ENCODE measurements around the gene ZNF134. TPM values are rescaled to one million over a fixed set of nuclear protein-coding genes. Genes with fewer than 3 reads are reported as not detected.

The ZNF134 gene
- polyA plus RNA-seq (ENCODE audit: insufficient read length): 11.5 TPM

DNA sequence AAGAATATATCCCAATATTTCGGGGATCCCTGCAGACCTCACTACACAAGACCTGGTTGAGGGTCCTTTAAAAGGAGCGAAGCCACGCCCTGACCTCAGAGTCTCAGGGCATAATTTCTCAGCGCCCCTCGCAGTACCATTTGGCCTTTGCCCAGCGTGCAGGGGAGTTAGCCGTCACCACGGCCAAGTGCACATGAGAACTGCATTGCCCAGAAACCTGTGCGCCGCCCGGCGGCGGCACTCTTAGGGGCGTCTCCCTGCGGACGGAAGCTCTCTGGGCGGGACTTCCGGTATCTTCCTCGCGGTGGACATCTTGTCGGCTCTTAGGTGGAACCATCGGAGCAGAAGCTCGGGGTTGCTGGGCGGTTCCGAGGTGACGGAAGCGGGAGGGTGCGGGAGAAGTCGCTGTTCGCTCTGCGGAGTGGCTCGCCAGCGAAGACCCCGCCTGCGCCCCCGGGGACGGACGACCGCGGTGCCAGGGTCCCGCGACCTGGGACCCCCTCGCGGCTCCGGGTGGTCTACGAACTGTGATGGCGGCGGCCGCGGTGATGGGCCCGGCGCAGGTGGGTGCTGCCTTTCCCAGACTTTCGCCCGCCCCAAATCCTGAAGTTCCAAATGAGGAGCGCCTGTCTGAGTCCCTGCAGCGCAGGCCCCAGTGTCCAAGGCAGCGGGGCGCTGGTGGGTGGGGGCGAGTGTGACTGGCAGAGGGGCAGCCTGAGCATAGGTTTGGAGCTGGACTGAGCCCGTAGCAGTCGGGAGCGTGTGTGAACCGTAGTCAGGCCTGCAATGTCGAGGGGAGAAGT lies at the start of gene ZNF134:
ZNF134 (plus strand) TSS at position 302 of the 803 bp plus-strand sequence. CDS start 5,227 bp downstream, outside the sequence.
- peak; percentile 93 for DNase-seq

DNA sequence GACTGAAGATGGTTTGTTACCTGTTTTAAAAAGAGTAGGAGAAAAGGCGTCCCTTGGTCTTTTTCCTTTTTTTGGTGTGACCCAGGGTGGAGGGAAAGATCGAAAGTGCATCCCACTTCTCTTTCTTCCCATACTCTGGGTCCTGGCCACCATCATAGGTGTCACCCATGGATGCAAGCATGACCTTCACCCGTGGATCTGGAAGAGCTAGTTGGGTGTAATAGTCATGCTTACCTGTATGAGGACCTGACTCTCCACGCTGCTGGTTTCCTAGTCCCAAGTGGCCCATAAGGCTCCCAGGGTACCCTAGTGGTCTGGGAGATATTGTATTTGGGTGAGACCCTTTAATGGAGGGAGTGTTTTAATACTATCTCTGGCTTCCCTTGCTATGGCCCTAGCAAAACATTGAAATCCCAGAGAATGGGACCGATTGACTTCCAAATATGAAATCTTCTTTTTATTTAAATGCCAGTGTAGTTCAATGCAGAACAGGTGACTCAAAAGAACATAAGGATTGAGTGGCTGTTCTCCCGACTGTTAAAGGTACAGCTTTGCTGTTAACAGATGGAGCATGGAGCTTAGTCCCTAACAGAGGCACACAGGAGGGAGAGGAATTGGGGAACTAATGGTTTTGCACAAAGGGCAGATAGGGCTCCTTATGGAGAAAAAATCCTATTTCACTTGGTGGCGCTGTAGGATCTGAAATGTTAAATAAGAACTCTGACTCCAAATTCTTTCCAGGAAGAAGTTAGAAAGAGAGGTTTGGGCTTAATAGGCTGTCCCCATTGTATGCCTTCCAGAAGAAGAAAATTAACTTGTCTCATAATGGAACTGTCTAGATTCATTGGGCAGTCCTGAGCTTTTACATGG lies 47.4 kb upstream of the ZNF134 start:
- no peak for DNase-seq

- no peak for DNase-seq
These were observed 43.3 kb upstream of the ZNF134 start for GRCh38 chr19:57570707-57571106.

GRCh38 chr19:57572415-57572947 lies 41.6 kb upstream of the ZNF134 start:
- no peak for DNase-seq

GRCh38 chr19:57576661-57577060 lies 37.4 kb upstream of the ZNF134 start:
- DNase-seq: no peak

GRCh38 chr19:57578487-57579205 lies 35.4 kb upstream of the ZNF134 start, which contains the start of gene ZNF416:
Gene ZNF416, minus strand, starts transcription at chr19:57578911. Its CDS starts 207 bp downstream, at chr19:57578704.
- peak; percentile 98 for DNase-seq

DNA sequence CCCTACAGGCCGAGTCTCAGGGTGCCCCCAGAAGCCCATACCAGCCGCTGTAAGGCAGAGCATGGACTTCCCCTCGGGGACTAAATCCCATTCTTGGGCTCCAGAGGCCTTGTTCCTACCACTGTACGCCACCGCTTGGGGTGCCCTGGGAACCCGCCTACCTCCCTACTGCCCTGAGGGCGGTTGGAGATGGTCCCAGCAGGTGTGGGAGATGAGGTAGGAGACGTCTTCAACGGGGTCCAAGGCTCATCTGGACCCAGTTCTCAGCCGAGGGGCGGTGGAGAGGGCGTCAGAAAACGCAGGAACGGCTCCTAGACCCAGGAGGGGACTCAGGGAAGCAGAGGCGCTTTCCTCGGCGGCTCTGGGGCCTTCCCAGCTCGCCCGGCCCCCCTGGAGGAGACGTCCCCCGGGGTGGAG lies 30.9 kb upstream of the ZNF134 start:
- no peak for DNase-seq

DNA sequence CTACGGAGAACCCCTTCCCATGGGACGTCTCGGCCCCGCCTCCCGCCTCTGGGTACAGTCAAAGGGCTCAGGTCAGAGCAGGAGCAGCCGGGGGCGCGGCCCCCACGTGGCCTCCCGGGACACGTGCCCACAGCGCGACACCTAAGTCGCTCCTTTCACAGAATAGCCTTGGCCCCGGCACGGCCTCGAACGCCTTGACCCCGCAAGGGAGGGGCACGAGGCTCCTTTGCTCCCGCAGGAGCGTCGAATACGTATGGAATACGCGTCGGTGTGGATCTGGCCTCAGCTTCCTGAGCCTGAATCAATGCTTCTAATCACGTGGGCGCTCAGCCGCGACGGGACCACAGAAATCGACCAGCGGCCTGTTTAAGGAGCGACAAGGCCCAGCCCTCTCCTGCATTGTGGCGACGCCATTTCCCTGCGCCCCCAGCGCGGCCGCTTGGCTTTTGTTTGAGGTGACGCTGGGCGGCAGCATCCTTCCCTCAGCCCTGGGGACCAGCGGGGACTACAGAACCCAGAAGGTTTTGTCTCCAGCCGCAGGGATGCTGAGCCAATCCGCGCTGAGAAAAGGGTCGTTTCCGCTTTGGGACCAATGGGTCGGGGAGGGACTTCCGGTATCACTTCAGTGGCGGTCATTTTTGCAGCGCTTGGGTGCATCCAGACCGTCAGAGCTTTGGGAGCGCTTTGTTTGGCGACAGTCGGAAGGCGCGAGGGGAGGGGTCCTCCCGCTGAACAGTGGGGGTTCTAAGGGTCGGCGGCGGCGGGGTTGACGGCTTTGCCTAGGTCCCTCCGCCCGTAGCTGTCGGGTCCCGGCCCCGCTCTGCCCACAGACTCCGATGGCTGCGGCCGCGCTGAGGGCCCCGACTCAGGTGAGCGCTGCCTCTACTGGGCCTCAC lies 30.3 kb upstream of the ZNF134 start, which contains the start of gene ZIK1:
ZIK1 (plus strand) TSS at position 625 of the 896 bp plus-strand sequence; CDS start at position 837, 212 bp downstream.
- DNase-seq: peak; percentile 92

GRCh38 chr19:57587529-57587928 lies 26.5 kb upstream of the ZNF134 start:
- no peak for DNase-seq

DNA sequence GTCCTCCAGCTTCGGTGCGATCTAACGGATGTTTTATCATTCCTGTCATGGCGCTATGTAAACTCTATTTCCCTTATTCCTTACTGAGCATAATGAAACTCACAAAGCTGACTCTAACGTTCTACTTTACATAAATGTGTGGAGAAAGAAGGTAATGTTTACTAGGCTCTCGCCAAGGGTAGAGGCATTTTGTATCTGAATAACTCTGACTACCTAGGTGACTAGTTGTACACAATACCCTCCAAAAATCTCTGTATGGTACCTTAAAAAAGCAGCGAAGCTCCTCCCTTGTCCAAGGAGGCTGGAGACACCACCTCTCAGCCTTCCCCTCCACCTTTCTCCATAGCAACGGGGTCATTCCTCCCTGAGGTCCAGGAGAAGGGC lies 14.7 kb upstream of the ZNF134 start:
- no peak for DNase-seq

DNA sequence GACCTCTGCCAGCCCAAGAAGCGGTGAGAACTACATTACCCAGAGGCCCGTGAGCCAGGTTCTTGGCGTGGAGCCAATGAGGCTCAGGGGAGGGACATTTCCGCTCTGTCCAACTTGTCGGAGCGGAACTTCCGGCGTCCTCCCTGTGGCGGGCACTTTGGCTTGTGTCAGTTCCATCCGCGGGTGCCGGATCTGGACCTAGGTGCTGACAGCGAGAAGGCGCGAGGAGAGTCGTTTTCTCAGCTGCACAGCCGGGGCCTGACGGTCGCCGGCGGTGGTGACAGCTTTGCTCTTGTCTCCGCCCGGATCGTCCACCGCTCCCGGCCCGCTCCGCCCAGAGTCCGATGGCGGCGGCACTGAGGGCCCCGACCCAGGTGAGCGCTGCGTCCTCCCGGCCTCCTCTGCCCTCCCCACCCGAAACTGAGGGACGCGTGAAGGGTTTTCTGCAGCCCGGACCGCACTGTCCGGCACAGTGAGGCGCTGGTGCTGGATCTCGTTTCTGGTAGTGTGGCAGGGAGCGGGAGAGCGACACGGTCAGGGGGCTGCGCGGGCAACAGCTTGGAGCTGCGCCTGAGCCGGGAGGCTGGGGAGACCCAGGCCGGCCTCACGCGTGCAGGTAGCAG lies 14.2 kb upstream of the ZNF134 start, which contains the start of gene ZNF530:
ZNF530 (plus strand) TSS at position 125 of the 623 bp plus-strand sequence. CDS start 4,461 bp downstream, outside the sequence.
- peak; percentile 93 for DNase-seq

GRCh38 chr19:57606931-57607330 lies 7.1 kb upstream of the ZNF134 start:
- DNase-seq: no peak

GRCh38 chr19:57611113-57611512 lies 2.9 kb upstream of the ZNF134 start:
- no peak for DNase-seq

DNA sequence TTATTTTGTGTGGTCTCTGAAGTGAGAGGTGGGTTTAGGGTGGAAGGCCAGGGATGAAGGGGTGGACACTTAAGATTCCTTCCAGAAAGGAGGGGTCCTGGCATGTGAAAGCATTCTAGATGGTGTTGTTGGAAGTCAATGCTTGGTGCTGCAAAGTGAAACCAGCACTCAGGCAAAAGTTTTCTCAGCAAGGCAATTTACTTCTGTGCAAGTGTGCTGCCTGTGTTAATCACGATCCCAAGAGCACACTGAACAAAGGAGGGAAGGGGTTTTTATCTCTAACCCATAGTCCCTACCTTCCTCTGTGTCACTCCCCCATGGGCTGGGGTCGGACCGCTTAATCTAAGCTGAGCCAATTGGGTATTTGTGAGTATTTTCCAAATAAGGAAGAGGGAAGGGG lies 1.3 kb downstream of the ZNF134 start:
- no peak for DNase-seq

GRCh38 chr19:57620673-57621348 lies 6.8 kb downstream of the ZNF134 start:
- DNase-seq: no peak

GRCh38 chr19:57623091-57623490 lies 9.0 kb downstream of the ZNF134 start:
- no peak for DNase-seq

DNA sequence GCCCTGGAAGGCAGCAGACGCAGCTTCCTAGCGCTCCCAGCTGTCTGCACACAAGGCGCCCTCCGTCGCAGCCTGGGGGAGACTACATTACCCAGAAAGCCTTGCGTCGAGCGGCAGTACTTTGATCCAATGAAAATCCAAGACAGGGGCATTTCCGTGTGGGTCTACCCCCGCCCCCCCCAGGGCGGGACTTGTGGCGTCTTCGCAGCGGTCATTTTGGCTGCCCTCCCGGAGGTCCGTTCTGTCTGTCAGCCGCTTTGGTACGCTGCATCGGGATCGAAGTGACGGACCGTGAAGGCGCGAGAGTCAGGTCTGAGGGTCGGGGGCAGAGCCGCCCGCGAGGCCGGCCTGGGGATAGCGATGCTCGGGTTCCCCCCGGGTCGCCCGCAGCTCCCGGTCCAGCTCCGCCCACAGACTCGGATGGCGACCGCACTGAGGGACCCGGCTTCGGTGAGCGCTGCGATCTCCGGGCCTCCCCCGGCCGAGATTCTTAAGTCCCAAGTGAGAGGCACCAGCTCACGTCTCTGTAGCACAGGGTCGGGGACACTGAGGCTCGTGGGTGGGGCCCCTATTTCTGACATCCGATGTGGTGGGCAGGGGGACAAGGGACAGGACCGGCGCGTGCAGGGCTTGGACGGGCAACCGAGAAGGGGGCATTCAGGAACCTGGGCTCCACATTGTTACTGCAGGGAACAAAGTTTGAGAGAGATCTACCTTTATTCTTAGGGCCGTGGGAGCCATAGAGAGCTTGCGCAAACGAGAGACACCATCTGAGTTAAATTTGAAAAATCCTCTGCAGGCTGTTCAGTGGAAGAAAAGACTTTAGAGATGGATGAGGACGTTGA lies 19.2 kb downstream of the ZNF134 start, which contains the start of gene ZNF211:
ZNF211 (plus strand) TSS at position 182 of the 845 bp plus-strand sequence; CDS start at position 361, 179 bp downstream.
- DNase-seq: peak; percentile 96

DNA sequence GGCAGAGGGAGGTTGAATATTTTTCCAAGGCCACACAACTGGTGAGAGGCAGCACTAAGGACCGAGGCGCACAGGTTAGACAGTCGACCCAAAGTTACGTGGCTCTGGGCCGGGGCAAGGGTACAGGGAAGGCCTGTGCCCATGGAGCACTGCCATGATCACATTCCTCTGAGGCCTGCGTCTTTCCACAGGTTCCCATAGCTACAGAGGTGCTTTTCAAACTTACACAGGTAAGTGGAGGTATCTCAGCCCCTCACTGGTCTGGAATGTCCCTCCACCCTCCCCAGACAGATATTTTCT lies 19.7 kb downstream of the ZNF134 start:
- no peak for DNase-seq

- no peak for DNase-seq
These were observed 23.3 kb downstream of the ZNF134 start for GRCh38 chr19:57637379-57637778.
